ENCODE data around the gene CIB2. TPM values are rescaled to one million over a fixed set of nuclear protein-coding genes. Genes with fewer than 3 reads are reported as not detected.
A peak's percentile ranks its signal among the peaks of the same experiment; 100 is the strongest.

The CIB2 gene
- total RNA-seq, 1 donor from 2014 or later = 2.9 TPM

GRCh38 chr15:78149805-78150751, 18.8 kb upstream of the CIB2 start:
- DNase-seq (ENCODE audit: low read depth) = no peak

DNA sequence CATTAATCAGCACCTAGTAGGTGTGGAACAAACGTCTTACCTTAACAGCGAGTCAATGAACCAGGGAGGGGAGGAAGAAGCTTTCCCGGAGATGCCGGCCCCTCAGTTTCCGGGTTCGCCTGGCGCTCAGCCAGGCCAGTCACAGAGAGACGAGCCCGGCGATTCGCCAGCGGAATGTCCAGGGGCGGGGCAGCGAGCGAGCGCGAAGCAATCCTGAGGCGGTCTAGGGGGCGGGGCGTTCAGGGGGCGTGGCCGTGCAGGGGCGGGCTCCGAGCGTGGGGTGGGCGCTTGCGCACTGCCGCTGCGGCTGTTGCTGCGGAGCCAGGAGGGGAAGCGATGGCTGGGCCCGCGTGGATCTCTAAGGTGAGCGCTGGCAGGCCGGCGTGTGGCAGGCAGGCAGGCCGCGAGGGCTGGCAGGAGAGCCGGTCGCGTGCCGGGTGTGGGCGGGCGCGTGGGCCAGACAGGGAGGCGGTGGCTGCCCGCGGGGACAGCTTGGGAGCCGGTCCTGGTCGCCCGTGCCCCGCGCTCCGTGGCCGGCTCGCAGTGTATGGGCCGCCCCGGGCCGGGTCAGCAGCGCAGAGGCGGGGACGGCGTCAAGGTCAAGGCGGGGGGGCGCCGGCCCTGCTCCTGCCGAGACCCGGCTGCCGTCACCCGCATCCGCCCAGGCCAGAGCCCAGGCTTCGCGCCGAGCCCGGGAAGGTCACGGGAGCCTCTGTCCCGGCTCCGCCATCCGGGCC, 18.0 kb upstream of the CIB2 start, which contains the start of gene IDH3A:
IDH3A (plus strand) TSS at position 295 of the 737 bp plus-strand sequence; CDS start at position 337, 42 bp downstream.
- DNase-seq (ENCODE audit: low read depth) = peak; percentile 98

DNA sequence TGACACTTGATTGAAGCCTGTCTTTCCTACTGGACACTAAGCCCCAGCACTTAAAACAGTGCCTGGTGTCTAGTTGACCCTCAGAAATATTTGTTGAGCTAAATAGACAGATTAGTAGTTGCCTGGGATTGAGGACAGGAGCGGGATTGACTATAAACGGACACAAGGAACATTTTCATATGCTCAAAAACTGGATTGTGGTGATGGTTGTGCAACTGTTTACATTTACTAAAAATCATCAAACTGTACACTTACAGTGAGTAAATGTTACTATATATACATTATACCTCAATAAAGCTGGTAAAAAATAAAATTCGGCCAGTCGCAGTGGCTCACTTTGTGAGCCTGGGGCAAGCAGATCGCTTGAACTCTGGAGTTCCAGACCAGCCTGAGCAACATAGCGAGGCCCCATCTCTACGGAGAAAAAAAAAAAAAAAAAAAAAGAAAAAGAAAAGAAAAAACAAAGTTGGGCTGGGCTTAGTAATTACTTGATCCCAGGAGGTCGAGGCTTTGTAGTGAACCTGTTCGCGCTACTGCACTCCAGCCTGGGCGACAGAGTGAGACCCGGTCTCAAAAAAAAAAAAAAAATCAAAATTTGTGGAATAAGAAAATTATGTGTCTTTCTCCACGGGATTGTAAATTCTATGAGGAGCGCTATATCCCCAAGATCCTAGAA, 17.3 kb upstream of the CIB2 start:
- no peak for DNase-seq (ENCODE audit: low read depth)

- no peak for DNase-seq (ENCODE audit: low read depth)
Observed at GRCh38 chr15:78147566-78147965, 16.3 kb upstream of the CIB2 start.

- DNase-seq (ENCODE audit: low read depth) = no peak
Observed at GRCh38 chr15:78146425-78147154, 15.3 kb upstream of the CIB2 start.

GRCh38 chr15:78142332-78142731, 11.1 kb upstream of the CIB2 start:
- no peak for DNase-seq (ENCODE audit: low read depth)

DNA sequence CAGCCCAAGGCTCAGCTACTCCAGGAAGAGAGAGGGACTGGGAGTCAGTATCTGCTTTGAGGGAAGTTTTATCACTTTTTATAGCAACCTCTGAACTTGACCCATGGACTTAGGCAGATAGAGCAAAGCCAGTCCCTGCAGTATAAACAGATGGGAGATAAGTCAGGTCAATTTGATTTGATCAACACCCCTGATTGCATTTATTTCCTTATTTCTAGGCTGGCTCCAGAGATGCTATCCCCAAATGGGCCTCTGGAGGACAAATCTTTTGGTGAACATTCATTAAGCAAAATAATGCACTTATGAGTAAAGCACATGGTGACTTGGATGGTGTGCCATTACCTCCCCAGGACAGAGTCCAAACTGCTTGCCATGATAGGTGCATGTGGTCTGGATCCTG, 9.0 kb upstream of the CIB2 start:
- DNase-seq (ENCODE audit: low read depth) = no peak

- DNase-seq (ENCODE audit: low read depth) = no peak
Observed at GRCh38 chr15:78139578-78139977, 8.3 kb upstream of the CIB2 start.

DNA sequence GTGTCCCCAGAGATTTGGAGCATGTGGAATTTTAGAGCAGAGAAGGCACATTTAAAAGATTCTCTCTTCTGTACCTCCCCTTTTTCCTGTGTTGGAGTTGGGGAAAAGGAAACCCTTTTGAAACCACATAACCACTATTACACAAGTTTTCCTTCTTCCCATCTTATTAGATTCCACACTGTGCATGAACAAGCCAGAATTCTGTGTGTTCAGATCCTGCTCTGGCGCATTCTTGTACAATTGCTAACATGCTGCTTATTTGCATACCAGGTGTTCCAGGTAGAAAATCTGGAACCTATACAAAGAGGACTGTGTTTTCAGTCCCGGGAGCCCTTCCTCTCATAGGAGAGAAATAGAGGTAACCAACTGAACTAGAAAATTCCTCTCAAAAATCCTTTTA, 2.6 kb upstream of the CIB2 start:
- DNase-seq (ENCODE audit: low read depth) = no peak

- DNase-seq (ENCODE audit: low read depth) = no peak
Observed at GRCh38 chr15:78130466-78131294, 565 bp downstream of the CIB2 start.

GRCh38 chr15:78129751-78130287, 1.4 kb downstream of the CIB2 start:
- no peak for DNase-seq (ENCODE audit: low read depth)

DNA sequence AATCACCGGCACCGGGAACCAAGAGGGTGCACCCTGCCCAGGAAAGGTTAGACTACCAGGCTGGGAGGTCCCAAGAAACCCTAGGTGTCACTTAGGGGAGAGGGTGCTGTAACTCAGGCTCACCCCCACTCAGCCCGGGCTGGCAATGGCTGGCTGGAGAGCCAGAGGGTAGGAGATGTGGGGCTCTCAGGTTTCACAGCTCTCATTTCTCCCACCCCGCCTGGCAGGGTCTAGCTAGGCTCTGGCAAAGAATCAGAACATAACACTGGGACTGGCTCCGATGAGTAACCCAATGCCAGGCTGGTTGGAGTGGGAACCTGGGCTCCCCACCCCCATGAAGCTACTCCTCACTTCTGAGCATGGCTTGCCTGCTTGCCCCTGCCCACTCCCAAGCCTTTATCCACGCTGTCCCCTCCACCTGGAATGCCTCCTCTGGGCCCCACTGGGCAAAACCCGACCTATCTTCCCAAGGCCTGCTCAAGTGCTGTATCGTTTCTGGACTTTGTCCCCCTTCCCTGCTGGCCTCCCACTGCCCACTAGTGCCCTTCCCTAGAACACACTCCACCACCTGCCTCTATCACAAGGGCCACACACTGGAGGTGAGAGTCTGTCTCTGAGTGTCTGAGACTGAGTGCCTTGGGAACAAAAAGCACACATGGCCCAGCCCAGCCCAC, 2.0 kb downstream of the CIB2 start:
- peak; percentile 32 for DNase-seq (ENCODE audit: low read depth)

- no peak for DNase-seq (ENCODE audit: low read depth)
Observed at GRCh38 chr15:78127882-78128281, 3.4 kb downstream of the CIB2 start.

- no peak for DNase-seq (ENCODE audit: low read depth)
Observed at GRCh38 chr15:78125267-78125666, 6.0 kb downstream of the CIB2 start.

GRCh38 chr15:78120523-78120922, 10.7 kb downstream of the CIB2 start:
- no peak for DNase-seq (ENCODE audit: low read depth)

- DNase-seq (ENCODE audit: low read depth) = no peak
Observed at GRCh38 chr15:78112551-78112950, 18.7 kb downstream of the CIB2 start.

GRCh38 chr15:78111788-78112187, 19.5 kb downstream of the CIB2 start:
- no peak for DNase-seq (ENCODE audit: low read depth)

DNA sequence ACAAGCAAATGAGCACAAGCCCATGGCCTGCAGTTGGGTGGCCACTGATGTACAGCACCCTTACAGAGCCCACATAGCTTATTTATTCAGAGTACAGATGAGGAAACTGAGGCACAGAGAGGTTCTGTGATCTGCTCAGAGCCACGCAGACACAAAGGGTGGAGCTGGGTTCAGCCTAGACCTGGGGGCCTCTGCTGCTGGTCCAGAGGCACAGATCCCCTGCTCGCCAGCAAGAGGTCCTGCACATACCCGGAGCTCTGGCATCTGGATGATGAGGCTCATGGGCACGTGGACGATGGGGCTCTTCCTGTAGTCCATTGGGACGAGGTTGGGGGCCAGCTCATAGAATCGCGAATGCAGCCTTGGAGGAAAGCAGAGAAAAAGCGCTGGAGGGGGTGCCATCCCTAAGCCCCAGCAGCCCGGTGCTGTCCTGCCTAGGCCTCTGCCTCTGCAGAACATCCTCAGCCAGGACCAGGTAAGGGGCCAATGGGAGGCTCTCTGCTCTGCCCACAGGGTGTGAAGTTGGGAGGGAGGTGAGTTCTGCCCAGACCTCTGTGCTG, 20.2 kb downstream of the CIB2 start:
- DNase-seq (ENCODE audit: low read depth) = no peak

DNA sequence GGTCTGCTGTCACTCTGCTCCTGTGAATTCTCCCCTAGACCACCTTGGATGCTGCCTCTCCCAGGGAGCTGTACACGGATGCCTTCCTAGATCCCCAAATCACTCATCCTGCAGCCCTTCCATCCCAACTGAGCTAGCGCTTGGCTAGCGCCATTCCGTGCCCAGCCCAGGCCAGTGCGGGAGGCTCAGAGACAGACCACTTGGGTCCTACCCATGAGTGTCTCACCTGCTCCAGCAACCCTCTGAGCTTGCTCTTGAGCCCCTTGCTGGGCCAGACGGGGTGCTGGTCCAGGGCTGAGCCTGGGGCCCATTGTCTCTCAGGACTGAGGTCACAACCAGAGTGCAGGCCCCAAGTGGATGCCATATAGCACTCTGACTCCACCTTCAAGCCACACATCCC, 21.1 kb downstream of the CIB2 start:
- DNase-seq (ENCODE audit: low read depth) = no peak
